Osteocyte (in vitro differentiated cells): ENCODE results near the gene MYL6B. TPM values are rescaled to one million over a fixed set of nuclear protein-coding genes. Genes with fewer than 3 reads are reported as not detected.
A peak's percentile ranks its signal among the peaks of the same experiment; 100 is the strongest.
"Not testable (repeated sequence)": the region's sequence is repeated elsewhere in the genome, so short reads cannot be mapped to it uniquely, and the experiment has no call there.

Experiments used
- DNase-seq: peaks from one replicate; pipeline ENCODE4 v3.0.0; 2021; ENCODE audit warnings: mixed read lengths; ENCODE audit not compliant: unreplicated experiment; ENCODE audit errors: extremely low spot score
- H3K27ac Mint-ChIP-seq: one replicate; pipeline ENCODE4 v1.8.0; 2021; ENCODE audit warnings: mild to moderate bottlenecking, mixed read lengths; ENCODE audit not compliant: unreplicated experiment
- H3K27me3 Mint-ChIP-seq: one replicate; pipeline ENCODE4 v1.8.0; 2021; ENCODE audit warnings: mixed read lengths; ENCODE audit not compliant: unreplicated experiment
- H3K36me3 Mint-ChIP-seq: one replicate; pipeline ENCODE4 v1.8.0; 2021; ENCODE audit warnings: mixed read lengths; ENCODE audit not compliant: unreplicated experiment
- H3K4me1 Mint-ChIP-seq: one replicate; pipeline ENCODE4 v1.8.0; 2021; ENCODE audit warnings: mixed read lengths; ENCODE audit not compliant: unreplicated experiment
- H3K4me3 Mint-ChIP-seq: one replicate; pipeline ENCODE4 v1.8.0; 2021; ENCODE audit warnings: mild to moderate bottlenecking, moderate library complexity, mixed read lengths; ENCODE audit not compliant: unreplicated experiment
- H3K9me3 Mint-ChIP-seq: one replicate; pipeline ENCODE4 v1.8.0; 2021; ENCODE audit warnings: mixed read lengths; ENCODE audit not compliant: unreplicated experiment
- CTCF ChIP-seq: fragments of 200-600 bp; sonication (generic); IDR thresholded peaks from 2 replicates; pipeline ENCODE4 v1.5.0; 2021; ENCODE audit warnings: antibody characterized with exemption, mild to moderate bottlenecking, moderate library complexity
- total RNA-seq: library from RNA; stranded (reverse); gene quantifications from 2 replicates; pipeline ENCODE4 v1.2.1, GENCODE V29; 2021

Gene MYL6B
- total RNA-seq, 1 donor from 2014 or later, result 123 TPM

GRCh38 chr12:56154818-56155217 is 2.4 kb downstream of the MYL6B start:
- TF ChIP-seq CTCF, result no peak
- Mint-ChIP-seq H3K27ac (no peak overlapping the region), H3K9me3 (no peaks in the 10 kb centered on the region), H3K4me1 (peaks cover 56% of the 10 kb centered on the region), H3K36me3 (peaks cover 21% of the 10 kb centered on the region), H3K27me3 (no peaks in the 10 kb centered on the region), H3K4me3 (no peak overlapping the region)
- no peak for DNase-seq

- H3K36me3 Mint-ChIP-seq, result peaks cover 26% of the 10 kb centered on the region
- H3K4me3 Mint-ChIP-seq, result no peak overlapping the region
- no peak for TF ChIP-seq CTCF
- no peaks in the 10 kb centered on the region for H3K9me3 Mint-ChIP-seq
- no peak for DNase-seq
- peak overlapping the region; percentile 32 for H3K27ac Mint-ChIP-seq
- peaks cover 61% of the 10 kb centered on the region for H3K4me1 Mint-ChIP-seq
- H3K27me3 Mint-ChIP-seq, result no peaks in the 10 kb centered on the region
Observed at GRCh38 chr12:56155256-56155845, 3.0 kb downstream of the MYL6B start.

- Mint-ChIP-seq H3K4me3 (peak overlapping the region; percentile 95), H3K27ac (peak overlapping the region; percentile 98), H3K4me1 (peaks cover 63% of the 10 kb centered on the region), H3K36me3 (peaks cover 34% of the 10 kb centered on the region)
- not testable (repeated sequence) for H3K9me3 Mint-ChIP-seq, H3K27me3 Mint-ChIP-seq, DNase-seq
Observed at GRCh38 chr12:56156464-56157200, 4.2 kb downstream of the MYL6B start.

GRCh38 chr12:56157201-56158028 is 5.0 kb downstream of the MYL6B start:
- Mint-ChIP-seq H3K4me1 (peaks cover 62% of the 10 kb centered on the region), H3K27me3 (no peaks in the 10 kb centered on the region), H3K36me3 (peaks cover 35% of the 10 kb centered on the region), H3K27ac (peak overlapping the region; percentile 98), H3K4me3 (peak overlapping the region; percentile 95), H3K9me3 (no peaks in the 10 kb centered on the region)
- DNase-seq, result peak; percentile 92
- TF ChIP-seq CTCF, result peak; percentile 67

- Mint-ChIP-seq H3K27ac (peak within 1 kb of the TSS; percentile 98), H3K27me3 (no peaks in the 10 kb centered on the region), H3K9me3 (no peaks in the 10 kb centered on the region), H3K36me3 (peaks cover 38% of the 10 kb centered on the region), H3K4me3 (peak within 1 kb of the TSS; percentile 95), H3K4me1 (peaks cover 56% of the 10 kb centered on the region)
- DNase-seq, result peak; percentile 96
- TF ChIP-seq CTCF, result no peak
Observed at GRCh38 chr12:56158029-56158925, 5.9 kb downstream of the MYL6B start, which contains the start of gene MYL6. MYL6 (plus strand) TSS chr12:56158359; CDS start chr12:56158402, 43 bp downstream.
